ENCODE measurements around the gene STRN3.
"Not testable (repeated sequence)": the region's sequence is repeated elsewhere in the genome, so short reads cannot be mapped to it uniquely, and the experiment has no call there.

Gene STRN3

GRCh38 chr14:30999038-30999773 is 27.0 kb downstream of the STRN3 start:
- no peak for DNase-seq

- DNase-seq, result no peak
Observed at GRCh38 chr14:30998100-30998706, 28.0 kb downstream of the STRN3 start.

GRCh38 chr14:30996892-30997659 is 29.1 kb downstream of the STRN3 start:
- no peak for DNase-seq

DNA sequence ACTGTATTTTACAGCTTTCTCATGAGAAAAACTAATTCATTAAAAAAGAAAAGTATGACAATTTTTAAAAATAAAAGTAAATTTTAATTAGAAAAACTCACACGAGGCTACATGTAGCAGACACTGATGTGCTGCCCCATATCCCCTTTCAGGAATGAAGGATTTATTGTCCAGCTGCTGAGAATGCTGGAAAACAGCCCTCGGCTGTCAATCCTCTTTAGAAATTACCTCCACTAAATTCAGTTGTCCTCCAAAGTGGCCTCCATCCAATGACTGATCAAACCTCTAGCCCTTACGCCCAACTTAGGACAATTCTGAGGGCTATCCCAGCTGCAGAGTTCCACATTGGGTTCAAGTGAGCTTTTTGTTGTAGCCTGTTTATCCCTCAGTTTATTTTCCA is 30.5 kb downstream of the STRN3 start:
- no peak for DNase-seq

GRCh38 chr14:30994681-30995620 is 31.2 kb downstream of the STRN3 start:
- no peak for DNase-seq

DNA sequence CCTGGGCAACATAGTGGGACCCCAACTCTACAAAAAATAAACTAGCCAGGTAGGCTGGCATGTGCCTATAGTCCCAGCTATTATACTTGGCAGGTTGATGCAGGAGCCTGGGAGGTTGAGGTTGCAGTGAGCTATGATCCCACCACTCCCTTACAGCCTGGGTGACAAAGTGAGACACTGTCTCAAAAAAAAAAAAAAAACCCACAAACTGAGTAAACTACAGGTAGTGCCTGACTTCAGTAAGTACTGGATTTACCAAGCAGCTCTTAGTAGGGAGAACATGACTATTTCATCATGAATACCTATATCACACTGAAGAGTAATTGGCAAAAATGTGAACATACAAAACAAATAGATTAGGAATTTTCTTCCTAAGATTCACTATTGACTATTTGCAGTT is 33.1 kb downstream of the STRN3 start:
- DNase-seq, result no peak

DNA sequence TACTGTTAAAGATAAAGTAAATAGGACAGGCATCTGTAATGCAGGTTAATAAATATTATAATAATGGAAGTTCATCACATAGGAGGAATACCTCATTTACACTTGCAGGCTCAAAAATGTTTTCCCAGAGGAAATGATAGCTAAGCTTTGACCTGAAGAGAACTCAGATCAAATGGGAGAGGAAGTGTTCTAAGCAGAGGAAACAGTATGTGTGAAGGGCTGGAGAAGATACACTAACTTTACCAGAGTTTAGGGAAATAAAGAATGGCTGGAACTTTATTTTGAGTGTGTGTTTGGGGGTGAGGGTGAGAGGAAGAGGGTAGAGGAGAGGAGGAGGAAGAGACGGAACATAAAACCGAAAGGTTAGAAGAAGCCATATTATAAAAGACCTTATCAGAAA is 34.8 kb downstream of the STRN3 start:
- no peak for DNase-seq

GRCh38 chr14:30990770-30991169 is 35.4 kb downstream of the STRN3 start:
- DNase-seq, result no peak

GRCh38 chr14:30988509-30988908 is 37.7 kb downstream of the STRN3 start:
- DNase-seq, result no peak

DNA sequence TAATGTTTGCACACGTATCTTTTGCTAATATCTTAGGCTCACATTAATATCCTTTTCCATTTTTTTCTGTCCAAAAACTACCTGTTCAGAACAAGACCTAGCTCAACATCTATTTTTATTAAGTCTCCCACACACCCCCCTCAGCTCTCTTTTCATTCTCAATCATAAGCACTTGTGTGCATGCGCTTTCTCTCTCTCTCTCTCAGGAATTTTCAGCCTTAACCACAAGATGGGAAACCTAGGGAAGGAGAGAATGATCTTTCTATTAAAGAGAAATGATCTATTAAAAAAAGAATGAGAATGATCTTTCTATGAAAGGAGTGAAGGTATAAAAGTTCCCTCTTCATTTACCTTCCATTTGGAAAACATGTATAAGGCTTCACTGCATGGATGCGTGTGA is 40.4 kb downstream of the STRN3 start:
- DNase-seq, result no peak

DNA sequence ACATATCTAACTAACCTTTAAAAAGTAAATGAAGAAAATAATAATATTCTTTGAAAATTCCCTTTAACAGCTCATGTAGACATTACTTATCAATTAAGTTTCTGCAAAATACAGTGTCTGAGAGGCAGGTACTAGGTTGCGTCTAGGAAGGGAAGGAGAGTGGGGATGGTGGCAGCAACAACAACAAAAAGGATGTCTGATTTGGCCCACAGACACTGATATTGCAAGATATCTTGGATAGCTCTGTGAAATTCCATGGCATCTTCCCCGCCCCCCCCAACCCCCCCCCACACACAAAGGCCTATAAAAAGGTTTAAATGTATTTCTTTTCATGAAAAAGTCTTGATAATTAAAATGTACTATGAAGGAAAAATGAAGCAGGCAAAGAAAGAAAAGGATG is 42.3 kb downstream of the STRN3 start:
- no peak for DNase-seq

DNA sequence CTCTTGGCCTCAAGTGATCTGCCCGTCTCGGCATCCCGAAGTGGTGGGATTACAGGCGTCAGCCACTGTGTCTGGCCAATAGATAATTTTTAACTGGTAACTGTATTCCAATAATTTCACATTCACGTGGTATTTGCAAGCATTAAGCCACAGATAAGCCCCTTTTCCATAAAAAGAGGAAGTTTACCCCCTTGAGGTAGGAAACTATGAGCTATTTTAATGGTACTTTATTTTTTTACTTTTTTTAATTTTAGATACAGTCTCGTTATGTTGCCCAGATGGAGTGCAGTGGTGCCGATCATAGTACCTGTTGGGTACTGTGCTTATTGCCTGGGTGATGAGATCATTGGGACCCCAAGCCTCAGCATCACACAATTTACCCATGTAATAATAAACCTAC is 43.6 kb downstream of the STRN3 start:
- DNase-seq, result no peak

DNA sequence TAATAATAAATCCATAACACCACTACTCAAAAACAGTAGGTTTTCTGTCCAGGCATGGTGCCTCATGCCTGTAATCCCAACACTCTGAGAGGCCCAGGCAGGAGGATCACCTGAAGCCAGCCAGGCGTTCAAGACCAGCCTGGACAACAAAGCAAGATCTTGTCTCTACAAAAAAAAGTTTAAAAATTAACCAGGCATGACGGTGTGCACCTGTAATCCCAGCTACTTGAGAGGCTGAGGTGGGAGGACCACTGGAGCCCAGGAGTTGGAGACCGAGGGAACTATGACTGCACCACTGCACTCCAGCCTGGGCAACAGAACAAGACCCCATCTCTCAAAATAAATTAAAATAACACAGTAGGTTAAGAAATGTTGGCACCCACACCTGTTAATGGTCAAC is 45.2 kb downstream of the STRN3 start:
- DNase-seq, result no peak

DNA sequence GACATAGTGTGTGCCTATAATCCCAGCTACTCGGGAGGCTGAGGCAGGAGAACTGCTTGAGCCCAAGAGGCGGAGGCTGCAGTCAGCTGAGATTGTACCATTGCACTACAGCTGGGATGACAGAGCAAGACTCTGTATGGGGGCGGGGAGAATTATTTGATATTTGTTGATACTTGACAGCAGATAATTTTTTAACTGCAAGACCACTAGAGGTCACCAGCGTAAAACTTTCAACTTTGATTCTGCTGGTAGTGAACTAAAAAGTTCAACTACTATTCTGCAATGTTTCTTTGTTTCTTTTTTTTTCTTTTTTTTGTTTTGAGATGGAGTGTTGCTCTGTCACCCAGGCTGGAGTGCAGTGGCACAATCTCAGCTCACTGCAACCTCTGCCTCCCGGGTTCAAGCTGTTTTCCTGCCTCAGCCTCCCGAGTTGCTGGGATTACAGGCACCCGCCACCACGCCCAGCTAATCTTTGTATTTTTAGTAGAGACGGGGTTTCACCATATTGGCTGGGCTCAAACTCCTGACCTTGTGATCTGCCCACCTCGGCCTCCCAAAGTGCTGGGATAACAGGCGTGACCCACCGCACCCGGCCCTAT is 46.0 kb downstream of the STRN3 start:
- peak; percentile 21 for DNase-seq

DNA sequence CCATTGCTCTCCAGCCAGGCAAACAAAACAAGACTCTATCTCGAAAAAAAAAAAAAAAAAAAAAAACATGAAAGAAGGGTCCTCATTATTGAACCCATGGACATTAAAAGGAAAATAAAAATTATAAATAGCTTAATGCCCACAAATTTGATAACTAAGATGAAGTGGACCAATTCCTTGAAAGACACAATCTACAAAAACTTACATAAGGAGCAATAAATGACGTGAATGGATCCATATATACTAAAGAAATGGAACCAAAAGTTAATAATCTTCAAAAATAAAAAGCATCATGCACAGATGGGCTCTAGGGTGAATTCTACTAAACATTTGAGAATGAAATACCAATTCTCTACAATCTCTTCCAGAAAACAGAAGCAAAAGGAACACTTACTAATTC is 48.4 kb downstream of the STRN3 start:
- no peak for DNase-seq

GRCh38 chr14:30974628-30975027 is 51.6 kb downstream of the STRN3 start:
- DNase-seq, result no peak

GRCh38 chr14:30972882-30973582 is 53.1 kb downstream of the STRN3 start:
- no peak for DNase-seq

DNA sequence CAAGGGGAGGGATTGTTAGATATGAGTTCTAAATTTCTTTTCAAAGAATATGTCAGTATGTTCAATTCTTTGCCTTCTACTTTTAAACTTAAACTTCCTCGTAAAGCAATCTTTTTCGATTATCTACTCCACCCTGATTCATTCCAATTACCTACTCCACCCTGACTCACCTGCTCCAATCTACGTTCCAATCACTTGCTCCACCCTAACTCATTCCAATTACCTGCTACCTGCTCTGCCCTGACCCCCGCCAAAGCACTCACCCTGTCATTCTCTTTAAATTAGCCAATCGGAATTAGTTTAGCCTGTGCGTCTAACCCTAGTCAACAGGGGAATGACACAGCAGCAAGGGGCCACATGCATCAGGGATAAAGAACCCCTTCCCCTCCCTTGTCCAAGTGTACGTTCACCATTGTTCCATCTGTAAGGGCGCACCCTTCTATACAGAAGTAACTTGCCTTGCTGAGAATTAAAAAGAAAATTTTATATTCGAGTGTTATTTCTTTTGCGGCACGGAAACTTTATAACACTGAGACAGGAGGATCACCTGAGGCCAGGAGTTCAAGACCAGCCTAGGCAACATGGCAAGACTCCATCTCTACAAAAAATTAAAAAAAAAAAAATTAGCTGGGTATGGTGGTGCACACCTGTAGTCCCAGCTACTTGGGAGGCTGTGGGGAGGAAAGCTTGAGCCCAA is 54.0 kb downstream of the STRN3 start:
- not testable (repeated sequence) for DNase-seq

DNA sequence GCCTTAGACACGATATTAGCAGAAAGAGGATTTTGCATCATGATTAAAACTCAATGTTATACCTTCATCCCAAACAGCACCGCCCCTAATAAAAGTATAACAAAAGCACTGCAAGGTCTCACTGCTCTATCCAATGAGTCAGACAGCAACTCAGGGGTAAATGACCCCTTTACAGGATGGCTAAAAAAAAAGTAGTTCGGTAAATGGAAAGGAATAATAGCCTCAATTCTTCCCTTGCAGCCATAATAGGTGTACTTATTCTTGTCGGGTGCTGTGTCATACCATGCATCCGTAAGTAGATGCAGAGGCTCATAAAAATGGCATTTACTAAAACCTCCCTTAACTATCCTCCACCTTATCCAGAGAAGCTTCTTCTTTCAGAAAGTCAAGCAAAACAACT is 54.6 kb downstream of the STRN3 start:
- DNase-seq, result no peak

DNA sequence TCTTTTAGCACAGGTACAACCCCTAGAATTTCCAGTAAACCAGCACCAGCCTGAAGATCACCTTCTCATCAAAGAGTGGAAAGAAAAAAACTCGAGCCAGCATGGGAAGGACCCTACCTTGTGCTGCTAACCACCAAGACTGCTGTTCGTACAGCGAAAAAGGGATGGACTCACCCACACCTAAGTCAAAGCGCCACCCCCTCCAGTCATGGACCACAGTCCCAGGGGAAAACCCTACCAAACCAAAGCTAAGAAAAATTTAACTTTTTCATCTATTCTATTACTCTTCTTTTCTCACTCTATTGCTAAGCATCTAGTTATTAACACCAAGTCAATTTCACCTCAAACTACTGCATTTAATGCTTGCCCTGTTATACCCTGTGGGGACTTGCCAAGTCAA is 56.4 kb downstream of the STRN3 start:
- not testable (repeated sequence) for DNase-seq

All from NCI-H524 treated with DMSO at 0.1 percent for 48 hours (cell line).